HG03135 (cell line): ENCODE results near the gene FAM89B.
"Not testable (repeated sequence)": the region's sequence is repeated elsewhere in the genome, so short reads cannot be mapped to it uniquely, and the experiment has no call there.

Source experiments
- ATAC-seq: cut with Tn5 transposase; IDR thresholded peaks from one replicate; pipeline ENCODE4 v1.9.1; 2021; ENCODE audit warnings: mild to moderate bottlenecking, moderate library complexity; ENCODE audit not compliant: unreplicated experiment

The FAM89B gene

GRCh38 chr11:65556470-65557279 is 15.7 kb upstream of the FAM89B start:
- no peak for ATAC-seq

GRCh38 chr11:65557280-65558001 is 14.9 kb upstream of the FAM89B start:
- ATAC-seq: no peak

- no peak for ATAC-seq
These were observed 14.1 kb upstream of the FAM89B start, which contains the start of gene LTBP3 for GRCh38 chr11:65558002-65558929. LTBP3 (minus strand) TSS chr11:65558359; CDS start chr11:65557959, 400 bp downstream.

- no peak for ATAC-seq
These were observed 13.3 kb upstream of the FAM89B start for GRCh38 chr11:65558930-65559509.

- no peak for ATAC-seq
These were observed 12.8 kb upstream of the FAM89B start for GRCh38 chr11:65559535-65559934.

DNA sequence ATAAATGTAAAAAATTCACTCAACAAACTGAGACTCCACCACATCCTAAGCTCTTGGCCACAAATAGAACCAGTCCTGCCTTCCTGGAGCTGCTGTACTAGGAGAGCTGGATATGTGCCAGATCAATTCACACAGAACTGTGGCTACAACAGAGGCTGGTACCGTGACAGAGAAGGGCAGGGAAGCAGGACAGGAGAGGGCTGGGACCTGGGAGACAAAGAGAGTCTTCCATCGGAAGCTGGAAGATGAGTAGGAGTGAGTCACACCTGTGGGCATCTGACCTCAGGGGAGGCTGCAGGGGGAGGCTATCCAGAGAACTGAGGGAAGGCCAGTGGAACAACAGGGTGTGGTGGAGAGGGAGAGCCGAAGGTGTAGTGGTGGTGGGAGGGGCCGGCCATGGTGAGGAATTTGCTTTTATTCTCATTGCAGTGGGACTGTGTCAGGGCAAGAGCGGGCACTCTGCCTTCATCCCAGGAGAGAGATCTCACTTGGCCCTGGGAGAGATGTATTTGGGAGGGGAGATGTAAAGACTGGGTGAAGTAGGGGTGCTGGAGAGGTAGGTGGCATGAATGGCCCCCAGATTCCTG is 12.3 kb upstream of the FAM89B start:
- ATAC-seq: no peak

DNA sequence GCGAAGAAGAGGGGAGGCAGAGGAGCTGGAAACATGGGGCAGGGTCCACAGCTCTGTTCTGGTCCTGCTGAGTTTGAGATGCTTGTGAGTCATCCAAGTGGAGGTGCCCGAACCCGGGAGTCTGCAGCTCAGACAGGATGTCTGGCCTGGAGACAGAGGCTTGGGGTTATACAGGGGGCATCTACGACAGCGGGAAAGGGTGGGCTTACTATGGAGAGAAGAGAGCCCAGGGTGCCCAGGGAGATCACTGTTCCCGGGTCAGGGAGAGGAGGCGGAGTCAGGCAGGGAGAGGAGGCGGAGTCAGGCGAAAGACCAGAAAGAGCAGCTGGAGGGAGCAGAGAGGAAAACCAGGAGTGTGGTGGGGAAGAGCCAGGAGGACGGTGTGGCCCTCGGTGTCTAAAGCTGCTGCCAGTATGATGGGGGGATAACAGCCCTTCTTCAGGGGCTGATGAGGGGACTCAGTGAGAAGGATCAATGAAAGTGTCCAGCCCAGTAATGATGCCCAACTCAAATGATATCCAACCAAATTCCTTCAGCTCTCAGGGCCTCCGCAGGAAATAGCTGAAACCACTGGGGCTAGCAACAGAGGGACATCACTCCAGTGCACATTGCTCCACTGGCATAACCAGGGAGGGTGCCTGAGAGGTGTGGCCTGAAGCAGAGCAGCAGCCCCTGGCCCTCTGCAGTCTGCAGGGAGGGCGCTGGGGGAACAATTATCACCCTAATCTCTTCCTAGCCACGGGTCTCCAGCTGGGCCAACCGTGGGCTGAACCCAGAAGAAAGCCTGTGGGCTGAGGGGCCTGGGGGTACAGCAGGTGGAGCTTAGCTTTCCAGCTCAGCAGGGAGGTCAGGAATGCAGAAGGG is 11.6 kb upstream of the FAM89B start:
- no peak for ATAC-seq

- ATAC-seq: no peak
These were observed 10.3 kb upstream of the FAM89B start for GRCh38 chr11:65562020-65562419.

DNA sequence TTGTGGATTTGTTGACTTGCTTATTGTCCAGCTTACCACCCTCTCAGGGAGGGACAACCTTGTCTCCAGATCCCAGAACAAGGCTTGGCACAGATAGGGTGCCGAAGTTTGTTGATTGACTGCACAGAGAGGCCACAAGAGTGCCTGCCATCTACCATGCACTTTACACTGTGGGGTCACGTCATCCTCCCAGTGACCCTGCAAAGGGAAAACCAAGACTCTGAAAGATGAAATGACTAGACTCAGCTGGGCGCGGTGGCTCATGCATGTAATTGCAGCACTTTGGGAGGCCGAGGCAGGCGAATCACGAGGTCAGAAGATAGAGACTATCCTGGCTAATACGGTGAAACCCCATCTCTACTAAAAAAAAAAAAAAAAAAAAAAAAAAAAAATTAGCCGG is 9.6 kb upstream of the FAM89B start:
- no peak for ATAC-seq

DNA sequence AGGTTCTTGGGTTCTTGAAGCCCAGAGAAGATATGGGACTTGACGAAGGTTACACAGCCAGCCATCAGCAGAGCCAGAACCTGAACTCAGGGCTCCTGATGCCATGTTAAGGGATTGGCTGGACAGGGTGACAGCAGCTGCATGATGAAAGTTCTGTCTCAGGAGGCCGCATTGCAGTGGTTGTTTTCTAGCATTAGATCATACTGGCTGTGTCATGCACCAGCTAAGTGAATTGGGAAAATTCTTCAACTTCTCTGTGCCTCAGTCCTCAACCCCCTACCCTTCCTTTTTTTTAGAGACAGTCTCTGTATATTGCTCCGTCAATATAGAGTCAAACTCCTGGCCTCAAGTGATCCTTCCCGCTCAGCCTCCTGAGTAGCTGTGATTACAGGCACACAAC is 8.7 kb upstream of the FAM89B start:
- ATAC-seq: no peak

GRCh38 chr11:65564879-65565559 is 7.3 kb upstream of the FAM89B start:
- ATAC-seq: not testable (repeated sequence)

DNA sequence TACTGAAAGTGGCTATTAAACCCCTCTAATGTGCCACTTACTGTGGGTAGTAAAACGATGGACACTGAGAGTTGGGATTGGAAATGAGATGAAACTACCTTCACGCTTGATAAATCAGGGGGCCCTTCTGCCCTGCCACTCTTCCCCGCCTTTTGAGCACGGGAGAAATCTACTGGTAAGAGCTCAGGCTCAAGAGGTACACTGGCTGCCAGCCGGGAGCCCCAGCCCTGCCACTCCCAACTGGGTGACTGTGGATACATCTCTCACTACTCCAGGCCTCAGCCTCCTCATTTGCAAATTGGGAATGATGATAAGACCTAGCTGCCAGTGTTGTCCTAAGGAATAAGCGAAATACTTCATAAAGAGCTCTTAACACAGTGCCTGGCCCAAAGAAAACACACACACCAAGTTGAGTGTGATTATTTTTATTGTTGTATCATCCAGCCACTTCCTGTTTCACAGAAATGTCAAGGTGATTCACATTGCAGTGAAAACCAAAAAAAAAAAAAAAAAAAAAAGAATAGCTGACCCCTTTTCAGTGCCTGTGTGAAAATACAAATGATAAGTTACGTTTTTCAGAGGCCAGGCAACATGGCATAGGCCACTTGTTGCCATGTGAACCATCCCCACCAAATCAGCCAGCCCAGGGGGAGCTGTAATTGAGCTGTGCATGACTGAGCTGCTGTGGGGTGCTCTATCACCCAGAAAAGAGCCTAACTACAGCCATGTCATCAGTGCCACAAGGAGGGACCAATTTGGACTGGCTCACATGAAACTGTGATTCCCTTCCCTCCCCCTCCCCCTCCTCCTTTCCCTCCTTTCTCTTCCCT is 6.5 kb upstream of the FAM89B start:
- ATAC-seq: no peak

- ATAC-seq: peak; percentile 0
These were observed 3.0 kb upstream of the FAM89B start for GRCh38 chr11:65569164-65569972.

GRCh38 chr11:65569973-65570918 is 2.1 kb upstream of the FAM89B start, which contains the start of gene ZNRD2:
ZNRD2 (plus strand) TSS chr11:65570477; CDS start chr11:65570492, 15 bp downstream.
- ATAC-seq: peak; percentile 59

DNA sequence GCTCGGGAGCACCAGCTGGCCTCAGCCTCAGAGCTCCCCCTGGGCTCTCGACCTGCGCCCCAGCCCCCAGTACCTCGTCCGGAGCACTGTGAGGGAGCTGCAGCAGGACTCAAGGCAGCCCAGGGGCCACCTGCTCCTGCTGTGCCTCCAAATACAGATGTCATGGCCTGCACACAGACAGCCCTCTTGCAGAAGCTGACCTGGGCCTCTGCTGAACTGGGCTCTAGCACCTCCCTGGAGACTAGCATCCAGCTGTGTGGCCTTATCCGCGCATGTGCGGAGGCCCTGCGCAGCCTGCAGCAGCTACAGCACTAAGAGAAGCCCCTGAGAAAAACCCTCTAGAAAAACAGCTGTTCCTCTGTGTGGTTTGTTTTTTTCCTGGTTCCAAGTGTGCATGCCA is 918 bp upstream of the FAM89B start:
- ATAC-seq: no peak

- no peak for ATAC-seq
These were observed 398 bp upstream of the FAM89B start for GRCh38 chr11:65571940-65572339.
